Upper lobe of left lung (tissue), 4 donors: Measurements from ENCODE around the gene PPCS.

ENCODE experiments used
- CTCF ChIP-seq, 6 experiments: fragments of 450-650 bp in 4 of 6; fragments of 200-600 bp in 2 of 6; sonication (generic) in 2 of 6; IDR thresholded peaks; one replicate each; pipeline ENCODE4 v1.5.1; 2016 to 2019; ENCODE audit warnings: antibody characterized with exemption in 6 of 6
- POLR2A ChIP-seq, 4 donors: fragments of 450-650 bp; IDR thresholded peaks; one replicate each; pipeline ENCODE4 v1.5.1; 2016 to 2017; ENCODE audit warnings: antibody characterized with exemption in 4 of 4, mild to moderate bottlenecking in 2 of 4

DNA sequence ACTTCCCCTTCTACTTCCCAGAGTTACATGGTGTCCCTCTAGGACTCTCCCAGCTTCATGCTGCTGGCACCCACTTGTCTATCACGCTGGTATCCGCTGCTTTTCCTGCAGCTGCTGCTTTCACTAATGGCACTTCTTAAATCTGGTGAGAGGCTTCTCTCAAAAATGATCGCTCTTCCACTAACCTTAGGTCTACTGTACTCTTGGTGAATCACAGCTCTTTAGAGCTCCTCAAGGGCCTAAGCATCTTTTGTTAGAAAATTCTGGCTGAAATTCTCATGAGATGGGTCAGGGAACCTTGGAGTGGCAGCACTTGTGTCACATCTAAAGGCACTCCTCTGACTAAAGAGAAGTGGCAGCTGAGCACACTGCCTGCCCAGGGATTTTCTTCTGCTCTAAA is 32.7 kb upstream of the PPCS start:
- no peak for TF ChIP-seq CTCF (IDR thresholded peaks at IDR 0.05)
- no peak for TF ChIP-seq POLR2A (IDR thresholded peaks at IDR 0.05)
